ENCODE results near the gene RPH3AL.

The RPH3AL gene

DNA sequence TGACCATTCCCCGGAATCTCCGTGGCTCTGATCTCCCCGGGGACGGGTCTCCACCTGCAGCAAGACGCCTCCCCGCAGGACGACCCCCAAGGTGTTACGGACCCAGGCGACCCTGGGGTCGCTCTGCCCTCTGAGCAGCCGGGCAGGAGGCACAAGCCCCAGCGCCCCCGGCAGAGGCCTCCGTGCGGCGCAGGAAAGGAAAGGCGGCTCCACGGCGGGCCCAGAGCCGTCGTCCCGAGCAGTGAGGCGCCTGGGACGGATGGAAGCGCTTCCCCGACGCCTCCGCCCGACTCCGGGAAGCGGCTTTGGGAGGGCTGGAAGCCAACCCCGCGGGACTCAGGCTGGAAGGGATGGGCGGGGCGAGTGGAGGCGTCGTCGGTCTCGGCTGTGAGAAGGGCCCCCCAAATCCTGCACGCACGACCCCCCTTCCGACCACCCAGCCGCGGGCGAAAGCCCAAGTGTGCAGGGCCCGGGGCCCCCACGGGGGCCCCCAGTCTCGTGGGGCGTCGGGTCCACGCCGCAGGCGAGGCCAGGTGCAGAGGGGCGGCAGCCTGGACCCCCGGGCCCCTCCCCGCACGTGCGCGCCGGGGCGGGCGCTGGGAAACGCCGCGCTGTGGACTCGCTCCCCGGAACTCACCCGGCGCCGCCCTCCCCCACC lies 32.7 kb upstream of the RPH3AL start:
- TF ChIP-seq, protein P1, sequence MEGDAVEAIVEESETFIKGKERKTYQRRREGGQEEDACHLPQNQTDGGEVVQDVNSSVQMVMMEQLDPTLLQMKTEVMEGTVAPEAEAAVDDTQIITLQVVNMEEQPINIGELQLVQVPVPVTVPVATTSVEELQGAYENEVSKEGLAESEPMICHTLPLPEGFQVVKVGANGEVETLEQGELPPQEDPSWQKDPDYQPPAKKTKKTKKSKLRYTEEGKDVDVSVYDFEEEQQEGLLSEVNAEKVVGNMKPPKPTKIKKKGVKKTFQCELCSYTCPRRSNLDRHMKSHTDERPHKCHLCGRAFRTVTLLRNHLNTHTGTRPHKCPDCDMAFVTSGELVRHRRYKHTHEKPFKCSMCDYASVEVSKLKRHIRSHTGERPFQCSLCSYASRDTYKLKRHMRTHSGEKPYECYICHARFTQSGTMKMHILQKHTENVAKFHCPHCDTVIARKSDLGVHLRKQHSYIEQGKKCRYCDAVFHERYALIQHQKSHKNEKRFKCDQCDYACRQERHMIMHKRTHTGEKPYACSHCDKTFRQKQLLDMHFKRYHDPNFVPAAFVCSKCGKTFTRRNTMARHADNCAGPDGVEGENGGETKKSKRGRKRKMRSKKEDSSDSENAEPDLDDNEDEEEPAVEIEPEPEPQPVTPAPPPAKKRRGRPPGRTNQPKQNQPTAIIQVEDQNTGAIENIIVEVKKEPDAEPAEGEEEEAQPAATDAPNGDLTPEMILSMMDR (IDR thresholded peaks at IDR 0.05; ENCODE audit: low read depth, low read length), result no peak
- in situ Hi-C loops (cut with HindIII; ENCODE audit: low sequenced_read_pairs), result no loop called here
- DNase-seq (ENCODE audit: low read depth, low spot score), result no peak

GRCh38 chr17:384622-385177 lies 32.1 kb upstream of the RPH3AL start:
- in situ Hi-C loops (cut with HindIII; ENCODE audit: low sequenced_read_pairs), result no loop called here
- DNase-seq (ENCODE audit: low read depth, low spot score), result no peak
- TF ChIP-seq, protein P1 (IDR thresholded peaks at IDR 0.05; ENCODE audit: low read depth, low read length), result no peak
- no peak overlapping the region for H3K4me3 ChIP-seq (ENCODE audit: low read depth, low read length)

More for the DNA sequence above, 32.7 kb upstream of the RPH3AL start:
- H3K4me3 ChIP-seq (ENCODE audit: low read depth, low read length), result peak overlapping the region; percentile 0

DNA sequence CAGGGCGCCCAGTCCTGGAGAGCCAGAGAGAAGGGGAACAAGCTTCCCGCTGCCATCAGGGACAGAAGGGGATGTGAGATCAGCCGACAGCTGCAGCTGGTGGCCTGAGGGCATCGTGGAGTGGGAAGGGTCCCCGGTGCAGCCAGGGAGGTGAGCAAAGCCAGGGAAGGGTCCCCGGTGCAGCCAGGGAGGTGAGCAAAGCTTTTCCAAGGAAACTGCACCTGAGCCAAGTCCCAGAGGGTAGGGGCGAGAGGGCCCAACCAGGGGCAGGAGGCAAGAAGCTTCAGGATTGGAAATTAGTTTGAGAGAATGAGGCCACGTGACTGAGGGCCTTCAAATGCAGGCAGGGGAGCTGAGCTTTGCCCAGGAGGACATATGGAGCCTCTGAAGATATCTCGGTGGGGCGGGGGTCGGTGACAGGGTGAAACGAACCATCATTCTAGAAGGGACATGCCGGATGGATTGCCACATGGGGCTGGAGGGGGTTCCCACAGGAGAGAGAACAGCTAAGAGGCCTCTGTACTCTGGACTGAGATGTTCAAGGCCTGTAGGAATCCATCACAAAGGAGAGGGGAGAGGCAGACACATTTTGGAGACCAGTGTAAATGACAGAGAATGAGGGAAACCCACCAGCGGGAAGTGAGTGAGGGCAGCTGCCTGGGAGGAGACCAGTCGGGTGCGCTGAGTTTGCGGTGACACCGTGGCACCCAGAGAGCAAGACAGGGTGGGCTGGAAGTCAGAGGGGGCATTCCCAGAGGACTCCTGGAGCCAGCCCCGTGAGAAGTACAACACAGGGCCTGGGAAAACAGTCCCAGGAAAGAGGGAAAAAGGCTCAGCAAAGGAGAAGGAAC lies 31.4 kb upstream of the RPH3AL start:
- in situ Hi-C loops (cut with HindIII; ENCODE audit: low sequenced_read_pairs), result no loop called here
- no peak for DNase-seq (ENCODE audit: low read depth, low spot score)
- H3K4me3 ChIP-seq (ENCODE audit: low read depth, low read length), result no peak overlapping the region
- TF ChIP-seq, protein P1 (IDR thresholded peaks at IDR 0.05; ENCODE audit: low read depth, low read length), result no peak

- peak; percentile 61 for DNase-seq (ENCODE audit: low read depth, low spot score)
- TF ChIP-seq, protein P1 (IDR thresholded peaks at IDR 0.05; ENCODE audit: low read depth, low read length), result no peak
- no peak overlapping the region for H3K4me3 ChIP-seq (ENCODE audit: low read depth, low read length)
- in situ Hi-C loops (cut with HindIII; ENCODE audit: low sequenced_read_pairs), result no loop called here
These were observed 30.3 kb upstream of the RPH3AL start for GRCh38 chr17:382644-383533.

DNA sequence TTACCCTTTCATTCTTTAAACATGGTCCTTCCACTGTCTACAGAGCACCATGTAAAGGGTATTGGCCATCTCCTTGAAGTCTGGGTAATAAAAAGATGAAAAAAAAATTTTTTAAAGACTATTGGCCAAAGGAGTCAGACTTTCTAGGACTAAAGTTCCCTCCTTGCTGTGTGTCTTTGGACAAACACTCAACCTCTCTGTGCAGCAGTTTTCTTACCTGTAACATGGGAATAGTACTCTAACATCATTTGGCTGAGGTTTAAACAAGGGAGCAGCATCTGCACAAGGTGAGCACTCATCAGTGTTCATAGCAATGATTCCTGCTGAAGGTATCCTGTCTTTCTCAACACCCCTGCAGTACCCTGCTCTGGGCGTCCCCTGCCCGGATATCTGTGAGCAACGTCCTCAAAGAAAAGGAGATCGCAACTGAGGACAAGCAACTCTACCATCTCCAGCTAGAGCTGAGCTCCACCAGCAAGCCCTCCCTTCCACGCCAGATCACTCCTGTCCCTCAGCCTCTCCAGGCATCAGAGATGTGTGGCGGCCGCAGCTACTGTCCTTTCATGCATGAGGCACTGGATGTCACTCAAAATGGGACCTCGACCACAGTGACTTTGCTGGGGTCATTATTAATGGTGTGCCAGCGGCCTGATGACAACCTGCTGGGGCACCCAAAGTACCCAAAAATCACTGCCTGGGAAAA lies 29.5 kb upstream of the RPH3AL start:
- in situ Hi-C loops (cut with HindIII; ENCODE audit: low sequenced_read_pairs), result no loop called here
- no peak overlapping the region for H3K4me3 ChIP-seq (ENCODE audit: low read depth, low read length)
- TF ChIP-seq, protein P1 (IDR thresholded peaks at IDR 0.05; ENCODE audit: low read depth, low read length), result no peak
- DNase-seq (ENCODE audit: low read depth, low spot score), result no peak

All from astrocyte of the spinal cord (primary cell).